T-helper 1 cell treated with Interleukin-12 subunit alpha and Interleukin-12 subunit beta and Interleukin-4 antibody, amounts not matched to agents 30 ng/mL and 1 ng/mL, for 36 hours (primary cell): Measurements from ENCODE around the gene ZG16. TPM values are rescaled to one million over a fixed set of nuclear protein-coding genes. Genes with fewer than 3 reads are reported as not detected.
"Not testable (repeated sequence)": the region's sequence is repeated elsewhere in the genome, so short reads cannot be mapped to it uniquely, and the experiment has no call there.

Source experiments
- intact Hi-C: fragments of 100-400 bp; cut with micrococcal nuclease; formaldehyde crosslinking; loops from one replicate; pipeline ENCODE4 v1.15.1; 2024
- total RNA-seq: library from RNA; stranded (reverse); gene quantifications from 2 replicates; pipeline ENCODE4 v1.2.3, GENCODE V29; 2022

ZG16 gene
- total RNA-seq, result not detected in 2 replicates

GRCh38 chr16:29777576-29778350 is at the start of gene ZG16:
ZG16 (plus strand) TSS chr16:29778256; CDS start chr16:29779267, 1,011 bp downstream.
- intact Hi-C loops, result no loop called here

- intact Hi-C loops, result no loop called here
Measured at GRCh38 chr16:29729116-29729521, 48.9 kb upstream of the ZG16 start.

- intact Hi-C loops, result no loop called here
Measured at GRCh38 chr16:29730649-29731048, 47.4 kb upstream of the ZG16 start.

GRCh38 chr16:29731768-29732601 is 46.1 kb upstream of the ZG16 start:
- intact Hi-C loops, result not testable (repeated sequence)

- intact Hi-C loops, result no loop called here
Measured at GRCh38 chr16:29734786-29735185, 43.3 kb upstream of the ZG16 start.

- intact Hi-C loops, result no loop called here
Measured at GRCh38 chr16:29736112-29736511, 41.9 kb upstream of the ZG16 start.

- intact Hi-C loops, result no loop called here
Measured at GRCh38 chr16:29736764-29737163, 41.3 kb upstream of the ZG16 start.

GRCh38 chr16:29737713-29738112 is 40.3 kb upstream of the ZG16 start:
- intact Hi-C loops, result loop anchor here (1.0 to 2.0 kb wide), 2 partner anchors 9 to 35 kb away; no protein-coding TSS in a partner anchor

GRCh38 chr16:29738514-29738913 is 39.5 kb upstream of the ZG16 start:
- intact Hi-C loops, result loop anchor here (1.0 to 2.0 kb wide), 2 partner anchors 8 to 36 kb away; no protein-coding TSS in a partner anchor

GRCh38 chr16:29739927-29740629 is 38.0 kb upstream of the ZG16 start:
- intact Hi-C loops, result loop anchor here (2.0 kb wide), 1 partner anchor 37 kb away; no protein-coding TSS in a partner anchor

- intact Hi-C loops, result not testable (repeated sequence)
Measured at GRCh38 chr16:29740630-29741015, 37.4 kb upstream of the ZG16 start.

GRCh38 chr16:29742683-29743275 is 35.3 kb upstream of the ZG16 start:
- intact Hi-C loops, result no loop called here

GRCh38 chr16:29743475-29743826 is 34.6 kb upstream of the ZG16 start:
- intact Hi-C loops, result no loop called here

- intact Hi-C loops, result loop anchor here (2.0 kb wide), 1 partner anchor 77 kb away; the partner anchor contains the start of gene MVP
Measured at GRCh38 chr16:29743827-29744531, 34.1 kb upstream of the ZG16 start.

GRCh38 chr16:29744541-29745101 is 33.4 kb upstream of the ZG16 start:
- intact Hi-C loops, result loop anchor here (2.0 kb wide), 1 partner anchor 76 kb away; the partner anchor contains the start of gene MVP

- intact Hi-C loops, result loop anchor here (2.0 kb wide), 1 partner anchor 76 kb away; the partner anchor contains the start of gene MVP
Measured at GRCh38 chr16:29745121-29745852, 32.8 kb upstream of the ZG16 start.

GRCh38 chr16:29745853-29746345 is 32.2 kb upstream of the ZG16 start, which contains the start of gene C16orf54:
C16orf54 (minus strand) TSS chr16:29745990; CDS start chr16:29744951, 1,039 bp downstream.
- intact Hi-C loops, result loop anchor here (1.0 to 2.0 kb wide), 7 partner anchors 8 to 75 kb away; partner anchors contain the start of genes KIF22 and MVP

GRCh38 chr16:29746518-29746917 is 31.5 kb upstream of the ZG16 start:
- intact Hi-C loops, result loop anchor here (1.0 to 2.0 kb wide), 6 partner anchors 8 to 59 kb away; partner anchors contain the start of gene KIF22
